HG03432 (cell line): Measurements from ENCODE around the gene SPTBN5.

ENCODE experiments used
- ATAC-seq: cut with Tn5 transposase; IDR thresholded peaks from one replicate; pipeline ENCODE4 v1.9.1; 2021; ENCODE audit warnings: mild to moderate bottlenecking, moderate library complexity; ENCODE audit not compliant: unreplicated experiment

The SPTBN5 gene

DNA sequence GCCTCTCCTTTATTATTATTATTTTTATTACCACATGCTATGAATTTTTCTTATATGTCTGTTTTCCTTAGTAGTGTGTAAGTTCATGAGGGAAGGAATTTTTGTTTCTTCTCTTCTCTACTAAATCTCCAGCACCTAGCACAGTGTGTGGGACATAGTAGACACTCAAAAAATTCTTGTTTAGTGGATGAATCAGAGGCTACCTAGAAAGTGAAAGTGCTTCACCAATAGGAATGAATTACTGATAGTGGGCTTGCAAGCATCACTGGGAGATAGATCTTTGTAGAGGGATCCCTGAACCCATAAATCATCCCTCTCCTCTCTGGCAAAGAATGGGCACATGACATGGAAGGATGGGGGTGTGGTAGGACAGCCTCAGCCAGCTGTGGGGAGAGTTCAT, 8.5 kb downstream of the SPTBN5 start:
- ATAC-seq: no peak

DNA sequence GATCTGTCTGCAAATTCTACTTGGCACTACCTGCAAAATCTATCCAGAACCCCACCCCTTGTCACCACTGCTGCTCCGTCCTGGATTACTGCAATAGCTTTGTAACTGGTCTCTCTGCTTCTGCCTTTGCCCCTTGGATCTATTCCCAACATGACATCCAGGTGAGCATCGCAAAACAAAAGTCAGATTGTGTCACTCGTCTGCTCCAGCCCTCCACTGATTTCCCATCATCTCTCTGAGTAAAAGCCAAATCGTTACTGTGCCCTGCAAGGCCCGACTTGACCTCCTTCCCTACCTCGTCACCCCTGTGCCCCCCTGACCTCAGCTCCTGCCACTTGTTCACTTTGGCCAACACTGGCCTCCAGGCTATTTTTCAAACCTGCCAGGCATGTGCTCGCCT, 9.4 kb downstream of the SPTBN5 start:
- ATAC-seq: no peak

DNA sequence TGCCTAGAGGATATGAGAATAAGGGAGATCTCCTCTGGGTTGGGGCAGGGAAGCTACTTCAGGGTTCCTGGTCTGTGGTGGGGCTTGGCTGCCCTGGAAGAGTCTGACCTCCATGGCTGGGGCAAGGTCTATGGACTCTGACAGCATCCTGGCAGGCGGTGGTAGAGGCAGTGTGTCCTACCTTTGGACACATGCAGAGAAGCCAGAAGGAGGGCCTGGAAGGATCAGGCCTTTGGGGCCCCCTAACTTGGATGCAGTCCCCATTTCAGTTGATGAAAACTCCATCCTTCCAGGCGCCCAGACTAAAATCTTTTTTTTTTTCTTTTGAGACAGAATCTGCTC, 10.4 kb downstream of the SPTBN5 start:
- ATAC-seq: no peak

DNA sequence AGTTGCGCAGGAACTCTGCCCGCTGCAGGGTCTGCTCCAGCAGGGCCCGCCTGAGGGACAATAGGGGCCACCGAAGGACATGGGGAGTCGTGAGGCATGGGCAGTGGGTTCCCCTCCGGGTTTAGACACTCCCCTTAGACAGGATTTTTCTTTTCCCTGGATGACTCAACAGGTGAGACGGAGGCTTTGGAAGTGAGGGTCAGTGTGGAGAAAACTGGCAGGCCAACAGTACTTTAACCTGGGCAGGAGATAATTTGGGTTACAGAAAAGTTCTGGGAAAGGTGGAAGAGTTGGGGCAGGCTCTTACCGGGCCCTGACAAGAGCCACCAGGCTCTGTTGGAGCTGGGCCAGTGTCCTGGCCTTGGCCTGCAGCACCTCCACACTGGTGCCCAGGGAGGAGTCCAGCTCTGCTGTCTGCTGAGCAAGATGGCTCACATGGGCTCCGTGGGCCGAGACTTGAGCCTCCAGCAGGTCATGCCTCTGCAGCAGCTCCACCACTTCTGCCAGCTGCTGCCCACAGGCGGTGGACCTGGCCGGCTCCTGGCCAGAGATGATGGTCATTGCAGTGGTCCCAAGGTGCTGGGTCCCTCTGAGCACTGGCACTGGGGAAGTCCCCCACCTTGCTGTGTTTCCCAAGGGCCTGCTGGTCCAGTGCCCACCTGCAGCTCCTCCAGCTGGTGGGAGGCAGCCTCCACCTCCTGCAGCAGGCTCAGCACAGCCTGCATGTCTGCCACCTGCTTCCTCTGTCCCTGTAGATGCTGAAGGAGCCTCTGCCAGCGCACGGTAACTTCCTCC, 11.0 kb downstream of the SPTBN5 start:
- no peak for ATAC-seq

DNA sequence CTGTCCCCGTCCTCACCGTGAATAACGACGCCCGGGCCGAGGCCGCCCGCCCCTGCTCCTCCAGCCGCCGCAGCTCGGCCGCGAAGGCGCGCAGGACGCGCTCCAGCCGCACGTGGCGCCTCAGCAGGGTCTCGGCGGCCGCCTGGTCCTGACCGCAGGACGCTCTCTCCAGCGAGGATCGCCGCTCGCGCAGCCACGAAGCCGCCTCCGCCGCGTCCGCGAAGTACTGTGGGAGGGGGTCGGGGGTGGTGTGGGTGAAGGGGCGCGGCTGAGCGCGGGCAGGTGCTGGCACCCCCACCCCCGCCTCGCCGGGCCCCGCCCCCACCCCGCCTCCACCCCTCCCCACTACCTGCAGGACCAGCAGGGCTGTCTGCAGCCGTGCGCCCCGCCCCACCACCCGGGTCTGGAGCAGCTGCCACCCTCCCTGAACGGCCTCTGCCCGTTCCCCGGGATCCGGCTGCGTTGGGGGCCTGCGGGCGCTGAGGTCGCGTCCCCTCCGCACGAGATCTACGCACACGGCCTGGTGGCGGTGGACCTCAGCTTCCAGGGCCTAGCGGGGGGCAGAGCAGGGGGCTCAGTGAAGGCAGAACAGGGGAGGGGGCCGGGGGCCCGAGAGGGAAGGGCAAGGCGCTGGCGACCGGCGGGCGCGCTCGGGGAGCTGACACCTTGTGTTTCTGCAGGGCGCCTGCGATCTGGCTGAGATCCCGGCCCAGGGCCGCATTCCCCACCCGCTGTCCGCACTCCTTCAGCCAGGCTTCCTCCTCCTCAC, 11.7 kb downstream of the SPTBN5 start:
- no peak for ATAC-seq

DNA sequence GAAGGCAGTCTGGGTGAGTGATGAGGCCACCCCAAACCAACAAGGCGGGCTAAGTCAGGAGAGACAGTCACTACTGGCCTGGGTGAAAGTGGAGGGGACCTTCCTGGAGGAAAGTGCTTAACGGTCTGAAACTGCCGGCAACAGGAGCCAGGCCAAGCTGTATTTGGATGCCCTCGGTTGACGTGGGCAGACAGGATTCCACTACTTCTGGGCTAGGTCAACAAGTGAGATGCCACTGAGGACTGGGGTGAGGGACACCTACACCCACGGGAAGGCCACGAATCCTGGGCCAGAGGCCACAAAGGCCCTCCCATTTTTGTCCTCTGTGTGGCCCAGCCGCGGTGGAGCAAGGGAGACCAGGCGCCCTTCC, 12.3 kb downstream of the SPTBN5 start:
- ATAC-seq: no peak

DNA sequence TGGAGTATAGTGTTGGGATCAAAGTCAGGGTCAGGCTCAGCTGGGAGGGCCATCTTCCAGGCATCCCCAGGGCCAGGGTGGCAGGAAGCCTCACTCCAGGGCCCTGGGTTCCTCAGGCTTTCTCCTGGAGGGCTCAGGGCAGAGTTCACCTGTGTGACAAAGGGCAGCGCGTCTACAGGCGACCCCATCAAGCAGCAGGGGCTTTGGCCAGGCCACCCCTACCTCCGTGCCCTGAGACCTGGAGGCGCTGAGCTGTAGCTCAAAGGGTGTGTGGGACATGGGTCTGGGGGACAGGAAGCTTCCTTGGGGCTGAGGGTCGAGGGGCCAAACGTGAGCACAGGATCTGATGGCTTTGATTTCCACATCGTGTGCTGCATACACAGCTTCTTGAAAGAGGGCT, 12.8 kb downstream of the SPTBN5 start:
- no peak for ATAC-seq

DNA sequence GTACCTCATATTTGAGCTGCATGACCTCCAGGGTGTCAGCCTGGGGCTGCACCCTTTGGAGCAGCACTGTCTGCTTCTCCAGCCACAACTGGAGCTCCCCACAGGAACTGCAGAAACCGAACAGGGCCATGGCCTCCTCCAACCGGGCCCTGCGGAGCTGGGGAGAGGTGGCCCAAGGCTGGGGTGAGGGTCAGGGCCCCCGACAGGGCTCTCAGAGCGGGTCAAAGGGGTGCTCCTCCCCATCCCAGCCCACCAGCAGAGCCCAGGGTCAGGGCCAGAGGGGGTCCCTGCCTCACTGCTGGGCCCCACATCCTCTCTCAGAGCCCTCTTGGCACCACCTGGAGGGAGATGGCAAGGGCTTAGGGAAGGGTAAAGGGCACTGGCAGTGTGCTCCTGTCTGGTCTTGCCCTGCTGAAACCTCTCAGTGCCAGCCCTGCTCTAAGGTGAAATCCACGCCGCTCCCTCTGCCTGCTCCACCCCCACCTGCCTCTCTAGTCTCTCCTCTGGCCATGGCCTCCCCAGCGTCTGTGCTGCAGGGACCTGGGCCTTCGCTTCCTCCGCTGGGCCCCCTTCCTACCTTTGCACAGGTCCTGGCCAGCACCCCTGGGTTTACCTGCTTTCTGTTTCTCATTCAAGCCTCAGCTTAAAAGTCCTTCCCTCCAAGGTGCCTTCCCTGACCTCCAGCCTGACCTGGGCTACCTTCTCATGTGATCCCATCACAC, 13.5 kb downstream of the SPTBN5 start:
- no peak for ATAC-seq

DNA sequence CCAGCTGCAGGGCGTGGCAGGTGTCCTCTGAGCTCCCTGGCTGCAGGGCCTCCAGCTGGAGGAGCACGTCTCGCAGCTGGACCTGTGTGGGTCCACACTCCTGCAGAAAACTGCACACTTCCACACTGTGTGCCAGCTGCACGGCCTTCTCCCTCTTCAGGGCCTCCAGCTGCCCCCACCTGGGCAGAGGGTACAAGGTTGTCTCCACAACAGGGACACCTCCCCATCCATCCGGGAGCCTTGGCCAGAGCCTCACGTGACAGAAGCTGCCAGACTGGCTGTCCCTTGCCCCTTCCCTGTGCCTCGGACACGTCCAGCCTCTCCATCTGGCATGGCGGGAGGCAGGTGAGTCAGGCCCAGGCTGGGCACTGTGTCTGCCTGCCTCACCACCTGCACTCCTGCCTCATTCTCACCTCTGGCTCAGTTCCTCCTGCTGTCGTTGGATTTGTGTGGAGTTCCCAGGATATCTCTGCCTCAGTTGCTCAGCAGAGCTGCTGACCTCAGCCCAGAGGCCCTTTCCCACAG, 14.5 kb downstream of the SPTBN5 start:
- ATAC-seq: no peak

DNA sequence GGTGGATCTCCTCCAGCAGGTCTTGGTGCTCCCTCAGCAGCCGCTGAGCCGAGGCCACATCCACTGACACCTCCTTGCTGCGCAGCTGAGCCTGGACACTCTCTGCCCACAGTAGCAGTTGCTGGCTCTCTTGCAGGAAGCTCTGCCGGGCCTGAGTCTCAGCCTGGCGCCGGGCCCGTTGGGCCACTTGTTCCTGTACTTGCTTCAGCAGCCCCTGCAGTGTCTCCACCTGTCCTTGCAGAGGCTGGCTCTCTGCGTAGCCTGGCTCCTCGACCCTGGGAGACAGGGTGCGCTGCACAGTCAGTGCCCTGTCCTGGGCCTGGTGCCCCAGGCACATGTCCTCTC, 15.5 kb downstream of the SPTBN5 start:
- no peak for ATAC-seq

DNA sequence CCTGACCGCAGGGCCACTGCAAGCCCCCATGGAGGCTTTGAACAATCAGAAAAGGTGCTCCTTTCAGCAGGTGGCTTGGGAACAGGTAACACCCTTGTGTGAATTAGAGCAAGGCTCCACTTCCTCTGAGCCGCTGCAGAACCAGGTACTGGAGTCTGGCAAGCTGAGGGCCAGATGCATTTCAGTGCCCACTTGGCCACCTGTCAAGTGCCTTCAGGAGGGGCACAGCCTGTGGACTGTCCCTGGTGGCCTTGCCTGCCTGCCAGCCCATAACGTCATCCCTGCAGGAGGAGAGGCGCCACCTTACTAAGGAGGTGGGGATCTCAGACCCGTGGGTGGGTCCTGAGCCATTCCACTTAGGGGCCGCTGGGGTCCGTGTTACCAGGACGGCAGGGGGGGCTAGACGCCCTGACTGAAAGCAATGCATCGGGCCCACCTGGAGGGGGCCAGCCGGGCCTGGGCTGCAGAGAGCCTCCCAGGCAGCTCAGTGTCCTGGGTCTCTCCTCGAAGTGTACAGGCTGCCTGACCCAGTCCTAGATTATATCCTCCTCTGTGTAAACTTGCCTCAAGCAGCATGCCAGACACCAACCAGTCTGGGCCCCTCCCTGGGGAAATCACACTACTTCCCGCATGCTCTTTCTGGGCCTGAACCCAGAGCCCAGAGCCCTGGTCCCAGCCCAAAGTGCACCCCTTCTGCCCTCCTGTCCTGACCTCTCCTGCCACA, 16.1 kb downstream of the SPTBN5 start:
- no peak for ATAC-seq

DNA sequence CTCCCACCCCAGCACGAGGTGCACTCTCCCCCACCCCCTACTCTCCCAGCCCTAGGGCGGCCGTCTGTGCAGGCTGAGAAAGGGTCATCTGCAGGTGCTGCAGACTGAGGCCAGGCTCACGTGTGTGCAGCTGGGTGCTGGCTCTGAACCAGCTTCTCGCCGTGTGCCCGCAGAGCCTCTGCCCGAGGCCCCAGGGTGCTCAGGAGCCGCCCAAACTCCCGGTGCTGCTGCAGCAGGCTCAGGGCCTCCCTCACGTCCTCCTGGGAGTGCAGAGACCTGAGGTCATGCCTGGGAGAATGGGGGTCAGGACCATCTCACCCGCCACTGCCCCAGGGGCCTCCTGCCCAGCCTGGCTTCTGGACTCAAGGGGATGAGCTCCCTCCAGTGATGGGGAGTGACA, 17.2 kb downstream of the SPTBN5 start:
- ATAC-seq: no peak

DNA sequence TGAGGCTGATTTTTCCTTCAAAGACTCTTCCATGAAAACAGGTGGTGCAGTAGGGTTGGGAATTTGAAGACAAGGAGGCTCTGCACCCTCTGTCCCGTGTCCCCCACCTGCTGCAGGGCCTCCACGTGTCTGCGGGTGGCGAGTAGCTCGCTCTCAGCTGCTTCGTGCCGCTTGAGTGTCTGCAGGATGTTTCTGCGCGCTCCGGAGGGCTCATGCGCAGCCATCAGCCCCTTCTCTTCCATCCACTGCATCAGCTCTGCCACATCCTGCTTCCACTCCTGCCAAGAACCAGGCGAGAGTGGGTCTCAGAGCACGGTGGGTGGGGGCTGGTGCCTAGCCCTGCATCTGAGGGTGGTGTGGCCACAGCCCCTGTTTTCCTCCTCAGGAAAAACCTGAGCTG, 17.8 kb downstream of the SPTBN5 start:
- ATAC-seq: no peak

DNA sequence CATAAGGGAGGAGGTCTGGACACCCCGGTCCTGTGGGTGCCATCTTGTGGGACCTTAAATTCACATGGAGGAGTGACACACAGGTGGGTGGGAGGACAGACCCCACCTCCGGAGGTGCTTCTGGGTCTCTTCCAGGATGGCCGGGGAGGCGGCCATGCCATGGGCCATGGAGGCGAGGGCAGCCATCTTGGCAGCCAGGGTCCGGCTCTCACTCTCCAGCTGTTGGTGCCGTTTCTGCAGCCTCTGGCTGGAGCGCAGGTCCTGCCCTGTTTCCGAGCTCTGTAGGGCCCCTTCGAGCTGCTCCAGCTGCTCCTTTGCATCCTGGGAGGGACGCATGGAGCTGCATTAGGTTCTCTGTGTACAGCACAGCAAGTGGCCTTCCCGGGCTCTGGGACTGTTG, 19.1 kb downstream of the SPTBN5 start:
- ATAC-seq: no peak

DNA sequence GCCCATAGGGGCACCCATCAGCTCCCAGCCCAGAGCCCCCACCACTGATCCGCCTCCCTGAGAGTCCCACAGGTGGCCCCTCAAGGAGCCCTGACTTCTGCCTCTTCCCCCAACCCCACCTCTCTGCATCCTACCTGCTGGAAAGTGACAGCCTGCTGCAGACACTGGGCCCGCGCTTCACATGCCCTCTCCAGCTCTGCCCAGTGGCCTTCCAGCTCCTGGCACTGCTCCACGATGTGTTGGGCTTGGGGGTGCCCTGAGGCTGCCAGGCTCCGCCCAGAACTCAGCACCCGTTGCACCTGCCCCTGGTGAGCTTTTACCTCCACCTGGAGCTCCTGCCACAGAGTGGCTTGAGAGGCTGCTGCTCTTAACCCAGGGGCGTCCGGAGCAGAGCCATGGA, 20.1 kb downstream of the SPTBN5 start:
- no peak for ATAC-seq

DNA sequence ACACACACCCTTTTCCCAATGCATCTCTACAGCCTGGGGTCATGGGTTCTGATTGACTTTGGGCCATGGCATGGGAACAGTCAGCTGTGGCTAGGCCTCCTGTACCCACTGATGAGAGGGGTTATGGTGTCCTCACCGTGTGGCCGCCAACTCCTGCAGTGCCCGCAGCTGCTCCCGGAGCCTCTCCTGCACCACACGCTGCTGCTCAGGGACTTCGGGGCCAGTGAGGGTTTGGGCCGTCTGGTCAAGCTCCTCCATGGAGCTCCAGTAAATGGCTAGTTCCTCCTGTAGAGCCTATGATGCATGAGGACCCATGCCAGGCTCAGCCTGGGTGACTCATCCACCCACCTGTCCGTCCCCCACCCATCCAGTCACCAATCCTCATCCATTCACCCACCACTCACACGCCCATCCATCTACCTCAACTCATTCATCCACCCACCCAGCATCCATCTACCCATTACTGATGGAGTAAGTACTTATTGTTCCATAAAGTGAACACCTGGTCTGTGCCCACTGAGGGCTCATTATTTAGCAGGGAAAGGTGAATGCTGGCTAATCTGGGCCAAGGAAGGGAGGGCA, 21.6 kb downstream of the SPTBN5 start:
- ATAC-seq: no peak

DNA sequence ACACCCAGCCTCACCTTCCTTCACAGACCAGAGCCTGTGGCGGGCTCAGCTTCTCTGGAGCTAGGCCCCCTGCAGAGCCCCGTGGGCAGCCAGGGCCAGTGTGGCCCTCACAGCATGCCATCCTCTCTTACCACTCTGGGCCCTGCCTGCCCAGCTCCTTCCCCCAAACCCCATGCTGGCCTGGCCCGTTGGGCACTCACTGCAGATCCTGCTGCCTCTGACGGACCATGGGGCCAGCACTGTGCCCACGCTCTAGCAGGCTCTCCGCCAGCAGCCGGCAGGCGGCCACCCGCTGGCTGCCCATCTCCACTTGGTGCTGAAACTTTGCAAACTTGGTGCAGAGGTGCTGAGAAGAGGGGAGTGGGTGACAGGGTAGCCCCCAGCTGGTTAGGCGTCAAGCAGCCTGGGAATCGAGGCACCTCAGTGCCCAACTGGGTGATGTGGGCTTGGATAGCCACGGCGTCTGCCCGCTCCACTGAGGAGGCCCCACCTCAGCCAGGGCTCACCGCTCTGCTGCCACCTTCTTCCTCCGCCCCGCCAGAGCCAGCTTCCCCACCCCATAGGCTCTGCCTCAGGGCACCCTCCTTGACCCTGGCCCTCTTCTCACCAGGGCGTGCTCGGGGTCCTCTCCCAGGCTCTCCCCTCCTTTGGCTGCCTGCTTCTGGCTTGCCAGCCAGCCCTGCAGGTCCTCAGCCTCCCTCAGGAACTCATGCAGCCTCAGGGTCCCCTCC, 22.5 kb downstream of the SPTBN5 start:
- ATAC-seq: no peak

DNA sequence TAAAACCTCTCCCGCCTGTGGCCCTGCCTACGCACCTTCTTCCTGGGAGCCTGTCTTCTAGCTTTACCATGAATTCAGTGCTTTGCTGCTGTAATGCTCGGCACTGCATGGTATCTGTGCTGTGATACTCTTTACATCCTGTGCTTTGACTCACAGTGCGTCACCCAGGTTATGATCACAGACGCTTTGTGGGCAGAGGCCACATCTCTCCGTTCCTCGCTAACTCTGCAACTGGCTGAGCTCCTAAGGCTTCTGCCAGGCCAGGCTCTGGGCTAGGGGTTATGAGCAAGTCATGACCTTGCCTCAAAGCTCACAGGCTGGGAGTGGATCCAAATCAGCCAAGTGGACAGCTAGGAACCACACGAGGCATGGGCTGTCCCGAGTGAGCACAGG, 23.2 kb downstream of the SPTBN5 start:
- no peak for ATAC-seq

DNA sequence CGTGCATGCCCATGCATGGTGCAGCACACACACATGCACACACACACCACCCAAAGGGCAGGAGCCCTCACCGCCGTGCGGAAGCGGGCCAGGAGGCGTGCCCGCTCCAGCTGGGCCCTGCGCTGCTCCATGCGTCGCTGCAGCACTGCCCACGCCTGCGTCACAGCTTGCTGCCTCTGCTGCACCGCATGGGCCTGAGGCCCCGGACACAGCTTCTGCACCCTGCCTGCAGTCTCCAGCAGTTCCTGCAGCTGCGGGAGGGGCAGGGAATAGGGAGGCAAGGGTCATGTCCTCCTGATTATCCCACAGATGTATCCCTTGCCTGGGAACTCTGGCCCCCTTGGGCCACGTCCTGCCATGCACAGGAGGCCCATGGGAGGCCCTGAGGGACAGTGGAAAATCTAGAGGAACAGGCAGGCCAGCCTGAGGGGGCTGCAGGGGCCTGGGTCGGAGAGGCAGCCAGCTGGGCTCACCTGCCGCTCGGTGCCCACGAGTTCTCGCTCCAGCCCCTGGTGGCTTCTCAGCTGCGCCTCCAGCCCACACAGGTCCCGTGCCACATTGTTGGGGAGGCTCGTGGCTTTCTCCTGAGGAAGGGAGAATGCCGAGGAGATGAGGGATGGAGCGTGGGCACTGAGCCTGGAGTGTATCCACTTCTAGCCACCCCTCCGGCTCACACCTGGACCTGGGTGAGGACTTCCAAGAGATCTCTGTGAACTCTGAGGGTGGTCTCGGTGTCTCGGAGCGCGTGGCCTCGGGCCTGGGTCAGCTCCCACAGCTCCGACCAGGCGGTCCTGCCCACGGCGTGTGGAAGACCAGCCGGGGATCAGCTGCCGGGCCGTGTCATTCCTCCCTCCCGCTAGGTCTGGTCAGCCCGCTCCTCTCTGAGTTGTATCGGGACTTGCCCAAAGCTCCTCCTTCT, 23.8 kb downstream of the SPTBN5 start:
- no peak for ATAC-seq
